ENCODE measurements around the gene CALR3. TPM values are rescaled to one million over a fixed set of nuclear protein-coding genes. Genes with fewer than 3 reads are reported as not detected.

The CALR3 gene
- total RNA-seq, 2 experiments from 2014 or later = not detected

DNA sequence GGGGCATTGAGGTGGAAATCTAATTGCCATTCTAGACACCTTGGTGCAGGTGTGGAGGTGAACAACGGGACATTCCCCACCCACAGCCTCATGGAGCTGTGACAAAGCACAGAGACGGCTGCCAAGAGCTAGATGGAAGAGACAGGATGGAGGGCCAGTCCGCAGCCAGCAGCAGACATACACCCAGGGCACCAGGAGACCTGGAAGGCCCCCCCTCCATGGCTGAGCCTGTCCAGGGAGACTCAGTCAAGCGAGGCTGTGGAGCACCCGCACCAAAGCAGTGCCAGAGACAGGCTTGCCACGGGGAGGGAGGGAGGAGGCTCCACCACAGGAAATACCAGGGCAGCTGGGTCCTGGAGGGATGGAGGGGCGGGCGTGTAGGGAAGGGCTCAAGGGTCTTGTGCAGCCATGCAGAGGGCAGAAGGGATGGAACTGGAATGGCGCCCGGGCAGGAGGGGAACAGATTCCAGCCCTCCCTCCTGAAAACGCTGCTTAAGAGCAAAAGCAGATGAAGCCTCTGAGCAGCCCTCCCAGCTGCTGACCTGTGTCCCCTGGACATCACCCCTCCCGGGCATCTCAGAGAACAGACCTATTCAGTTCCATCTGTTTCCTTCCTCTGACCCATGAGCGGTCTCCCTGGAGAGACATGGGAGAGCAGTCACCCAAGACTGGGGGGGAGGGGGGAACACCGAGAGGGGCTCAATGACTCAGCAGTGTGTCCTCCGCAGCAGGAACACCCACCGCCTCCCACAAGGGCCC lies 38.6 kb downstream of the CALR3 start:
- H3K27ac Mint-ChIP-seq = peak overlapping the region; percentile 64
- Histone ChIP-seq H3K4me3 (ENCODE audit: low read length) (no peak overlapping the region), H3K27ac (ENCODE audit: low read depth in 1 of 2, low read length in 2 of 2) (no peak overlapping the region), H3K4me1 (ENCODE audit: insufficient read depth, low read length) (peaks cover 43% of the 10 kb centered on the region), H3K27me3 (ENCODE audit: control insufficient read depth in 1 of 2, insufficient read depth in 2 of 2, low read length in 2 of 2) (no peaks in the 10 kb centered on the region), H3K9me3 (ENCODE audit: control insufficient read depth in 1 of 2, insufficient read depth in 1 of 2, low read length in 2 of 2) (no peaks in the 10 kb centered on the region), H3K36me3 (ENCODE audit: insufficient read depth, low read length) (peaks cover 3% of the 10 kb centered on the region)
- H3K36me3 Mint-ChIP-seq (ENCODE audit: low read depth) = no peaks in the 10 kb centered on the region
- H3K27me3 Mint-ChIP-seq = no peaks in the 10 kb centered on the region
- peak in 1 of 14 experiments; percentile 23 for DNase-seq
- no peak for TF ChIP-seq CTCF (IDR thresholded peaks at IDR 0.05)
- ChIA-PET POLR2A (no interaction called here), CTCF (interaction anchor here (0.6 kb wide), 1 partner anchor 263 kb away, joined by 3 read pairs; no protein-coding TSS in a partner anchor)
- intact Hi-C loops (cut with DNase I, micrococcal nuclease) = no loop called here
- ATAC-seq (ENCODE audit: poor library complexity) = peak; percentile 41
- peaks cover 46% of the 10 kb centered on the region for H3K4me1 Mint-ChIP-seq (ENCODE audit: low read depth)
- H3K9me3 Mint-ChIP-seq = no peaks in the 10 kb centered on the region
- H3K4me3 Mint-ChIP-seq = peak overlapping the region; percentile 11

DNA sequence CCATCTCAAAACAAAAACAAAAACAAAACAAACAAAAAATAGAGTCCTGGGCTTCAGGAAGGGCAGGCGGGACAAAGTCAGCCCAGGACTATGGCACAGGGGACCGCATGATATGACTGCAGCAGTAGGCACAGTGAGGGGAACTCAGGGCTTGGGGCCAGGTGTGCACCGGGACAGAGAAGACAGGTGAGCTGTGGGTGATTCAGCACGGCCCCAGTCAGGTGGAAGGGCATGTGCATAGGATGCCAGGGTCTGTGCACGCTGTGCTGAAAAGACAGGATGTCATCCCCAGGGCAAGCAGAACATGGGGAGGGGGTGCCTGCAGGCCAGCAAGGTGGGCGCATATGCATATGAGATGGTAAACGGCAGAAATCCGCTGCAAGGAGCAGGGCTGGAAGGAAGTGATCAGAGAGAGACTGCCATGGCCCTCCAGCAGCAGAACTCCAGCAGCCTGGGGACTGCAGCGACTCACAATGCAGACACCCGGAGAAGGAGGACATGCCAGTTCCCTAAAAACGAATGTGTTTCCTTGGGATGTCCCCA lies 39.2 kb downstream of the CALR3 start:
- CTCF ChIA-PET = no interaction called here
- no peak overlapping the region for H3K27ac ChIP-seq (ENCODE audit: low read depth in 1 of 2, low read length in 2 of 2)
- Mint-ChIP-seq H3K9me3 (no peaks in the 10 kb centered on the region), H3K27me3 (no peaks in the 10 kb centered on the region), H3K27ac (peak overlapping the region; percentile 64), H3K4me1 (ENCODE audit: low read depth) (peaks cover 46% of the 10 kb centered on the region), H3K4me3 (peak overlapping the region; percentile 11), H3K36me3 (ENCODE audit: low read depth) (no peaks in the 10 kb centered on the region)
- no peak overlapping the region for H3K4me3 ChIP-seq (ENCODE audit: low read length)
- H3K36me3 ChIP-seq (ENCODE audit: insufficient read depth, low read length) = peaks cover 3% of the 10 kb centered on the region
- intact Hi-C loops (cut with DNase I, micrococcal nuclease) = no loop called here
- POLR2A ChIA-PET = no interaction called here
- no peak for ATAC-seq (ENCODE audit: poor library complexity)
- peaks cover 38% of the 10 kb centered on the region for H3K4me1 ChIP-seq (ENCODE audit: insufficient read depth, low read length)
- TF ChIP-seq CTCF (IDR thresholded peaks at IDR 0.05) = no peak
- no peak for DNase-seq
- H3K27me3 ChIP-seq (ENCODE audit: control insufficient read depth in 1 of 2, insufficient read depth in 2 of 2, low read length in 2 of 2) = no peaks in the 10 kb centered on the region
- H3K9me3 ChIP-seq (ENCODE audit: control insufficient read depth in 1 of 2, insufficient read depth in 1 of 2, low read length in 2 of 2) = no peaks in the 10 kb centered on the region

DNA sequence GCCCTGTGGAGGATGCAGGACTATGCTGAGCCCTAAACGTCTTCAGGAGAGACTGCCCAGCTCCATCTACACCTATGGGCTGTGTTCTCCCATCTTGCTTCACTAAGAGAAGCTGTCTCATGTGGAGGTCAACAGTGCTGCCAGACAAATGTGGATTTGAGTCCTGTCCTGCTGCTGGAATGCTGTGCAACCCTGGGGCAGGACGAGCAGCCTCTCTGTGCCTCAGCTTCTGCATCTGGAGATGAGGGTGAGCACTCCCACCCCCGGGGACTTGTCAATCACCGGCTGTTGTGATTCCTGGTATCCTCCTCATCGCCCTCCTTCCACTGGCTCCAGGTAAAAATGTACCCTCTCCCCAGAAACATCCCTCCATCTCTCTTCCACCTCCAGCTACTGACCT lies 40.5 kb downstream of the CALR3 start:
- peaks cover 40% of the 10 kb centered on the region for H3K4me1 ChIP-seq (ENCODE audit: insufficient read depth, low read length)
- peaks cover 46% of the 10 kb centered on the region for H3K4me1 Mint-ChIP-seq (ENCODE audit: low read depth)
- no peak for TF ChIP-seq CTCF (IDR thresholded peaks at IDR 0.05)
- intact Hi-C loops (cut with DNase I, micrococcal nuclease) = no loop called here
- H3K27me3 Mint-ChIP-seq = no peaks in the 10 kb centered on the region
- no peaks in the 10 kb centered on the region for H3K27me3 ChIP-seq (ENCODE audit: control insufficient read depth in 1 of 2, insufficient read depth in 2 of 2, low read length in 2 of 2)
- no peak overlapping the region for H3K4me3 Mint-ChIP-seq
- H3K9me3 ChIP-seq (ENCODE audit: control insufficient read depth in 1 of 2, insufficient read depth in 1 of 2, low read length in 2 of 2) = no peaks in the 10 kb centered on the region
- no peaks in the 10 kb centered on the region for H3K36me3 Mint-ChIP-seq (ENCODE audit: low read depth)
- POLR2A ChIA-PET = interaction anchor here (0.7 kb wide), 1 partner anchor 38 kb away, joined by 3 read pairs; no protein-coding TSS in a partner anchor
- CTCF ChIA-PET = no interaction called here
- no peak overlapping the region for H3K4me3 ChIP-seq (ENCODE audit: low read length)
- H3K9me3 Mint-ChIP-seq = no peaks in the 10 kb centered on the region
- no peak overlapping the region for H3K27ac Mint-ChIP-seq
- peaks cover 3% of the 10 kb centered on the region for H3K36me3 ChIP-seq (ENCODE audit: insufficient read depth, low read length)
- no peak for DNase-seq
- ATAC-seq (ENCODE audit: poor library complexity) = no peak
- H3K27ac ChIP-seq (ENCODE audit: low read depth in 1 of 2, low read length in 2 of 2) = no peak overlapping the region

Data from CD4-positive, alpha-beta T cell (primary cell).